ENCODE data around the gene SLC35B4.

The SLC35B4 gene

GRCh38 chr7:134316539-134317344 lies at the start of gene SLC35B4:
Gene SLC35B4, minus strand, starts transcription at chr7:134316930. Its CDS starts 179 bp downstream, at chr7:134316751.
- no peaks in the 10 kb centered on the region for H3K36me3 ChIP-seq (ENCODE audit: control insufficient read depth, insufficient read depth, low read length)
- peaks cover 6% of the 10 kb centered on the region for H3K4me1 ChIP-seq (ENCODE audit: control insufficient read depth, insufficient read depth, low read length)
- peak within 1 kb of the TSS; percentile 82 for H3K27ac ChIP-seq (ENCODE audit: low read depth, low read length)
- H3K9ac ChIP-seq (ENCODE audit: low read depth, low read length): peak within 1 kb of the TSS; percentile 78
- H3K27me3 ChIP-seq (ENCODE audit: control insufficient read depth, insufficient read depth, low read length): no peaks in the 10 kb centered on the region
- peak within 1 kb of the TSS; percentile 88 for H3K4me3 ChIP-seq (ENCODE audit: low read depth, low read length)
- H3K9me3 ChIP-seq (ENCODE audit: control insufficient read depth, insufficient read depth, low read length): no peaks in the 10 kb centered on the region

DNA sequence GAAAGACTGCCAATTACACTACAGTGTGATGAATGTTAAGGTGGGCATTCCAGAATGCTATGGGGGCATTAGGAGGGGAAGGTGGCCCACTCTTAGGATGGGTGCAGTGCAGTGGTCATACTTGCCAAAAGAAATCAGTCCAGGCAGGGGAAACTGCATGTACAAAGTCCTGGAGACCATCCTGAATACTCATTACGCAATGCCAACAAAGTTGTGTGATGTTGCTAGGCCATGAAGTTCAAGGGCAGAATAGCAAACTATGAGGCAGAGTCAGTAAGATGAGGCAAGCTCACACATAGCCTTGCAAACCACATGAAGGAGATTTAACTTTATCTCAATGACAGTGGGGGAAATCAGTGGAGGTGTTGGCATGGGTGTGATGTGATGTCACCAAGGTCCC lies 49.8 kb upstream of the SLC35B4 start:
- H3K4me1 ChIP-seq (ENCODE audit: control insufficient read depth, insufficient read depth, low read length): no peaks in the 10 kb centered on the region
- H3K9ac ChIP-seq (ENCODE audit: low read depth, low read length): no peak overlapping the region
- H3K27me3 ChIP-seq (ENCODE audit: control insufficient read depth, insufficient read depth, low read length): no peaks in the 10 kb centered on the region
- no peak overlapping the region for H3K4me3 ChIP-seq (ENCODE audit: low read depth, low read length)
- H3K27ac ChIP-seq (ENCODE audit: low read depth, low read length): no peak overlapping the region
- H3K9me3 ChIP-seq (ENCODE audit: control insufficient read depth, insufficient read depth, low read length): no peaks in the 10 kb centered on the region
- no peaks in the 10 kb centered on the region for H3K36me3 ChIP-seq (ENCODE audit: control insufficient read depth, insufficient read depth, low read length)

- no peak overlapping the region for H3K27ac ChIP-seq (ENCODE audit: low read depth, low read length)
Observed at GRCh38 chr7:134365341-134366054, 48.8 kb upstream of the SLC35B4 start.

GRCh38 chr7:134364619-134365037 lies 47.9 kb upstream of the SLC35B4 start:
- Histone ChIP-seq H3K36me3 (ENCODE audit: control insufficient read depth, insufficient read depth, low read length) (no peaks in the 10 kb centered on the region), H3K27ac (ENCODE audit: low read depth, low read length) (no peak overlapping the region), H3K9ac (ENCODE audit: low read depth, low read length) (no peak overlapping the region), H3K4me3 (ENCODE audit: low read depth, low read length) (no peak overlapping the region), H3K27me3 (ENCODE audit: control insufficient read depth, insufficient read depth, low read length) (no peaks in the 10 kb centered on the region), H3K9me3 (ENCODE audit: control insufficient read depth, insufficient read depth, low read length) (no peaks in the 10 kb centered on the region), H3K4me1 (ENCODE audit: control insufficient read depth, insufficient read depth, low read length) (no peaks in the 10 kb centered on the region)

More at GRCh38 chr7:134365341-134366054, 48.8 kb upstream of the SLC35B4 start:
- H3K9ac ChIP-seq (ENCODE audit: low read depth, low read length): no peak overlapping the region
- H3K36me3 ChIP-seq (ENCODE audit: control insufficient read depth, insufficient read depth, low read length): no peaks in the 10 kb centered on the region
- H3K4me1 ChIP-seq (ENCODE audit: control insufficient read depth, insufficient read depth, low read length): no peaks in the 10 kb centered on the region
- no peaks in the 10 kb centered on the region for H3K9me3 ChIP-seq (ENCODE audit: control insufficient read depth, insufficient read depth, low read length)
- no peak overlapping the region for H3K4me3 ChIP-seq (ENCODE audit: low read depth, low read length)
- no peaks in the 10 kb centered on the region for H3K27me3 ChIP-seq (ENCODE audit: control insufficient read depth, insufficient read depth, low read length)

GRCh38 chr7:134362587-134363483 lies 46.1 kb upstream of the SLC35B4 start:
- no peak overlapping the region for H3K9ac ChIP-seq (ENCODE audit: low read depth, low read length)
- H3K27me3 ChIP-seq (ENCODE audit: control insufficient read depth, insufficient read depth, low read length): peaks cover 2% of the 10 kb centered on the region; the same call in 1 of the 2 replicates
- H3K4me1 ChIP-seq (ENCODE audit: control insufficient read depth, insufficient read depth, low read length): no peaks in the 10 kb centered on the region
- no peak overlapping the region for H3K4me3 ChIP-seq (ENCODE audit: low read depth, low read length)
- H3K27ac ChIP-seq (ENCODE audit: low read depth, low read length): no peak overlapping the region
- H3K36me3 ChIP-seq (ENCODE audit: control insufficient read depth, insufficient read depth, low read length): no peaks in the 10 kb centered on the region
- H3K9me3 ChIP-seq (ENCODE audit: control insufficient read depth, insufficient read depth, low read length): no peaks in the 10 kb centered on the region

- Histone ChIP-seq H3K9me3 (ENCODE audit: control insufficient read depth, insufficient read depth, low read length) (no peaks in the 10 kb centered on the region), H3K4me3 (ENCODE audit: low read depth, low read length) (no peak overlapping the region), H3K9ac (ENCODE audit: low read depth, low read length) (no peak overlapping the region), H3K27ac (ENCODE audit: low read depth, low read length) (no peak overlapping the region), H3K36me3 (ENCODE audit: control insufficient read depth, insufficient read depth, low read length) (no peaks in the 10 kb centered on the region), H3K4me1 (ENCODE audit: control insufficient read depth, insufficient read depth, low read length) (no peaks in the 10 kb centered on the region), H3K27me3 (ENCODE audit: control insufficient read depth, insufficient read depth, low read length) (peaks cover 3% of the 10 kb centered on the region)
Observed at GRCh38 chr7:134359787-134360432, 43.2 kb upstream of the SLC35B4 start.

- Histone ChIP-seq H3K27ac (ENCODE audit: low read depth, low read length) (no peak overlapping the region), H3K9ac (ENCODE audit: low read depth, low read length) (no peak overlapping the region), H3K27me3 (ENCODE audit: control insufficient read depth, insufficient read depth, low read length) (peaks cover 3% of the 10 kb centered on the region), H3K4me1 (ENCODE audit: control insufficient read depth, insufficient read depth, low read length) (no peaks in the 10 kb centered on the region), H3K9me3 (ENCODE audit: control insufficient read depth, insufficient read depth, low read length) (no peaks in the 10 kb centered on the region), H3K36me3 (ENCODE audit: control insufficient read depth, insufficient read depth, low read length) (no peaks in the 10 kb centered on the region), H3K4me3 (ENCODE audit: low read depth, low read length) (no peak overlapping the region)
Observed at GRCh38 chr7:134357486-134357885, 40.8 kb upstream of the SLC35B4 start.

DNA sequence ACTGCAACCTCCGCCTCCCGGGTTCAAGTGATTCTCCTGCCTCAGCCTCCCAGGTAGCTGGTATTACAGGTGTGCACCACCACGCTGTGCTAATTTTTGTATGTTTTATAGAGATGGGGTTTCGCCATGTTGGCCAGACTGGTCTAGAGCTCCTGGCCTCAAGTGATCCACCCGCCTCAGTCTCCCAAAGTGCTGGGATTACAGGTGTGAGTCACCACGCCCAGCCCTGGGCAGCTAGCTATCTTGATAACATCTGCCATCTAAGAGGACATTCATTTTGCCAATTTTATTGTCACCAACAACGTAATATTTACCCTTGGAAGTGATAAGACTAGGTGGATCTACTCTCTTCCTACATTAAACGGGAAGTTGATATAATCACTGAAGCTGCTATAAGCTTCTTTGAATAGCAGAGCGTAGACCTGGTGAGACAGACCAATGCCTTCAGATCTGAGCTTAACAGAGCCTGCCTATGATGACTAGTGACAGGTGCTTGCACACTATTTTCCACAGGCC lies 39.7 kb upstream of the SLC35B4 start:
- H3K4me1 ChIP-seq (ENCODE audit: control insufficient read depth, insufficient read depth, low read length): 0 out of 2 replicates have a peak, but pooled peaks cover 2% of the 10 kb centered on the region
- no peaks in the 10 kb centered on the region for H3K9me3 ChIP-seq (ENCODE audit: control insufficient read depth, insufficient read depth, low read length)
- H3K27me3 ChIP-seq (ENCODE audit: control insufficient read depth, insufficient read depth, low read length): peaks cover 3% of the 10 kb centered on the region
- no peak overlapping the region for H3K4me3 ChIP-seq (ENCODE audit: low read depth, low read length)
- no peak overlapping the region for H3K27ac ChIP-seq (ENCODE audit: low read depth, low read length)
- H3K9ac ChIP-seq (ENCODE audit: low read depth, low read length): no peak overlapping the region
- H3K36me3 ChIP-seq (ENCODE audit: control insufficient read depth, insufficient read depth, low read length): no peaks in the 10 kb centered on the region

- H3K27ac ChIP-seq (ENCODE audit: low read depth, low read length): no peak overlapping the region
Observed at GRCh38 chr7:134355927-134356326, 39.2 kb upstream of the SLC35B4 start.

GRCh38 chr7:134355004-134355525 lies 38.3 kb upstream of the SLC35B4 start:
- Histone ChIP-seq H3K4me1 (ENCODE audit: control insufficient read depth, insufficient read depth, low read length) (peaks cover 10% of the 10 kb centered on the region; the same call in 1 of the 2 replicates), H3K27me3 (ENCODE audit: control insufficient read depth, insufficient read depth, low read length) (peaks cover 3% of the 10 kb centered on the region), H3K27ac (ENCODE audit: low read depth, low read length) (no peak overlapping the region), H3K36me3 (ENCODE audit: control insufficient read depth, insufficient read depth, low read length) (no peaks in the 10 kb centered on the region), H3K9me3 (ENCODE audit: control insufficient read depth, insufficient read depth, low read length) (no peaks in the 10 kb centered on the region), H3K9ac (ENCODE audit: low read depth, low read length) (no peak overlapping the region), H3K4me3 (ENCODE audit: low read depth, low read length) (no peak overlapping the region)

More at GRCh38 chr7:134355927-134356326, 39.2 kb upstream of the SLC35B4 start:
- peaks cover 6% of the 10 kb centered on the region; the same call in 1 of the 2 replicates for H3K4me1 ChIP-seq (ENCODE audit: control insufficient read depth, insufficient read depth, low read length)
- no peak overlapping the region for H3K4me3 ChIP-seq (ENCODE audit: low read depth, low read length)
- H3K36me3 ChIP-seq (ENCODE audit: control insufficient read depth, insufficient read depth, low read length): no peaks in the 10 kb centered on the region
- peaks cover 3% of the 10 kb centered on the region for H3K27me3 ChIP-seq (ENCODE audit: control insufficient read depth, insufficient read depth, low read length)
- H3K9ac ChIP-seq (ENCODE audit: low read depth, low read length): no peak overlapping the region
- no peaks in the 10 kb centered on the region for H3K9me3 ChIP-seq (ENCODE audit: control insufficient read depth, insufficient read depth, low read length)

Data from HUES48 (cell line).